GM21786 (cell line): ENCODE results near the gene GALK1.
"Not testable (repeated sequence)": the region's sequence is repeated elsewhere in the genome, so short reads cannot be mapped to it uniquely, and the experiment has no call there.

Source experiments
- ATAC-seq: cut with Tn5 transposase; IDR thresholded peaks from one replicate; pipeline ENCODE4 v1.9.1; 2021; ENCODE audit not compliant: unreplicated experiment

Gene GALK1

DNA sequence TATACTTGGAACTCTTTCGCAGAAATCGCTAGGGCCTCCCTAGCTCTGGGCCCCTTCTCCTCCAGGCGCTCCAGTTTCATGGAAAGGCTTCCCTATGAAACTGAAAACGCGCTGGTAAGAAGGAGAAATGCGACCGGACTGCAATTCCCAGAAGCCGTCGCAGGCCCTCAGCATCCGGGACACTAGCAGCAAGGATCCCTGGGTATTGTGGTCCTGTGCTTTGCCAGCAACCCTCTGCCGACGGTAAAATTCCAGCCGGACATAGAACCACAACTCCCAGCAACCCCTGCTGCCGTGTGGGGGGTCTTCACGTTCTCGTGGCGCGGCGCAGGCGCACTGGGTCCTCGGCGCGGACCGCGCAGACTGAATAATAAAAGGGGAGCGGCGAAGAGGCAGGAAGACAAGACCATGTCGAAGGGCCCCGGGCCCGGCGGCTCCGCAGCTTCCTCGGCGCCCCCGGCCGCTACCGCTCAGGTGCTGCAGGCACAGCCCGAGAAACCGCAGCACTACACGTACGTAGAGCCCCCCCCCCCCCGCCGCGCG is 19.6 kb upstream of the GALK1 start, which contains the start of gene UNK:
UNK (plus strand) TSS at position 334 of the 543 bp plus-strand sequence; CDS start at position 409, 75 bp downstream.
- peak; percentile 56 for ATAC-seq

DNA sequence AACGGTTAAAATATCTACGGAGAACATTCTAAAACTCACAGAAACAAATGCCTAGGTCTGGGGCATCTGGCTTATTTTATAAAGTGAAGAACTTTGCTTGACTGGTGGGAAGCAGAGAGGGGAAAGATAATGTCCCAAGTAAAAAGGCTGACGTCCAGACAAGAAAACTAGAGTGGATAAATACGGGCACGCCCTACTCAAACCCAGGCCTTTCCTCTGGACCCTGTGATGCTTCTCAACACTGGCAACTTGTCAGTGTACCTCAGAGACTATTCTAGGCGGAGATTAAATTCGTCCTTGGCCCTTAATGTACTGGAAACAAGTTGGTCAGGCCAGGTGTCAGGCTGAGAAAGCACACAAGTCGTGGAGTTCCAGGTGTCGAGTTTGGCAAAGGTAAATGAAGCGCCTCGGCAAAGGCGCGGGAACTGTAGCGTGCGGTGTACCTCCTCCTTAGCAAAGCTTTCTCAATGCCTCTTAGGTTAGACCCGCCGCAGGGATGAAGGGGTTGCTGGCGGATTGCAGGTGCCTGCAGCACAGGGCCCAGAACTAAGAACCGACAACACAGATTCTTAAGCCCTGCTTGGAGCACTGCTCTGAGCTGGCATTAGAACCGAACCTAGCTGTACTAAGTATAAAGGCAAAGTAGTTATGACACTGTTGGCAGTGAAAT is 18.9 kb upstream of the GALK1 start:
- no peak for ATAC-seq

DNA sequence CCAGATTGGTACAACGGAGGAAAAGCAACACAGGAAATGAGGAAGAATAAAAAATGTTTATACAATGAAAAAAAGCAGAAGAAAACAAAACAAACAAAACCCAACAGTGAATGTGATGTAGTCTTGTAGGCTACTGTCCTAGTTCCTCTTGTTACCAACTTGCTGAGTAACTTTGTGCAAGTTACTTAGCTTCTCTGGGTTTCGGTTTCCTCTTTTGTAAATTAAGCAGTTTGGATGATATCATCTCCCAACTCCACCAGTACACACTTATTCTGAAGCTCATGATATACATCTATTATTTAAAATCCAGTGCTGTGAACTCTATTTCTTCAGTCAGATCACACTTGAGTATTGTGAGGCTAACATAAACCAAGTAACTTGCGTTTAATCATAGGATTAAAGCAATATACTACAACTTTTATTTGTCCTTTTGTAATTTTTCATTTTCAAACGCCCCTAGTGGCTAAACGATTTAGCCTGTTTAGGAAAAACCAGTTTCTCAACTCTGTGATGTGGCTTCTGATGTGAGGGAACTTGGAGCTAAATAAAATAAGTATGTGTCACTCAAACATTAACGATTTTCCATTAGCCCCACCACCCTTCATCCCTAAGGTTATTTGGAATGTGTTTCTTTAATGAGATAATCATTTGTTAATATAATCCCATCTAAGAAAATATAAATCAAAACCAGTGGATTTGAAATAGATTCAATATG is 18.2 kb upstream of the GALK1 start:
- no peak for ATAC-seq

DNA sequence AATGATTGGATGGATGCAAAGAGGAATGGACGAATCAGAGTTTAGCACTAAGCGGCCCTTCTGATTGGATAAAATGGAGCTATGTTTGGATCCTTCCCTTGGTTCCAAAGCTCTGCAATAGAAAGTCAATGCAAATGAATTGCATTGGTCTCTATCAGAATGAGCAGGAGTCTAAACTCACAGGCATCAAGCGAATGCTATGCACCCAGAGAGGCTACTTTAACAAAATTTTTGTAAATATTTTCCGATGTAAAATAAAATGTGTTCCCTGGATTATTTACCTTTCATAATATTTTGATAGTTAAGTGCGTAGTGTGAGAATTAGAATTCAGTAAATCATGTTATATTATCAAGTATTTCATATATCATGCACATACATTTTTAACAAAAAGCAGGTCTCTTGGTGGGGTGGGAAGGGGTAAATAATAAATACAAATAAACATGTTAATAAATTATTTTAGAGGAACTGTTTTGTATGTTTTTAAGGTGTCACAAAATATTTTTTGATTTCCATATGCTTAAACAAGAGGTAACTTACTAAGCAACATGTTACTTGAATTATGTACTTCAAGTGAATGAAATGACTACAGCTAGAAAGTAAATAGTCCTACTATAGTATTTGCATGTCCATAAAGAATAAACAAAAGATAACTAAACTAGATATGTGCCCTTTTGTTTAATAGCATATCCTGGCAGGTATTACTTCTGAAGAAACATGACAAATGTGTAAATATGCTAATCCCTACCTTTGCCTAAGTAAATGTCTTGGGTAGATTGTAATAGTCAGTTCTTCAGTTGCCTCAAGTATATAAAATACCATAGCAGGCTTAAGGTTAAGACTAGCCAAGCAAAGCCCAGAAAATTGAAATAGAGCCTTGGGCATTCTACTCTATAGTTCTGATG is 15.2 kb upstream of the GALK1 start:
- ATAC-seq, result no peak

DNA sequence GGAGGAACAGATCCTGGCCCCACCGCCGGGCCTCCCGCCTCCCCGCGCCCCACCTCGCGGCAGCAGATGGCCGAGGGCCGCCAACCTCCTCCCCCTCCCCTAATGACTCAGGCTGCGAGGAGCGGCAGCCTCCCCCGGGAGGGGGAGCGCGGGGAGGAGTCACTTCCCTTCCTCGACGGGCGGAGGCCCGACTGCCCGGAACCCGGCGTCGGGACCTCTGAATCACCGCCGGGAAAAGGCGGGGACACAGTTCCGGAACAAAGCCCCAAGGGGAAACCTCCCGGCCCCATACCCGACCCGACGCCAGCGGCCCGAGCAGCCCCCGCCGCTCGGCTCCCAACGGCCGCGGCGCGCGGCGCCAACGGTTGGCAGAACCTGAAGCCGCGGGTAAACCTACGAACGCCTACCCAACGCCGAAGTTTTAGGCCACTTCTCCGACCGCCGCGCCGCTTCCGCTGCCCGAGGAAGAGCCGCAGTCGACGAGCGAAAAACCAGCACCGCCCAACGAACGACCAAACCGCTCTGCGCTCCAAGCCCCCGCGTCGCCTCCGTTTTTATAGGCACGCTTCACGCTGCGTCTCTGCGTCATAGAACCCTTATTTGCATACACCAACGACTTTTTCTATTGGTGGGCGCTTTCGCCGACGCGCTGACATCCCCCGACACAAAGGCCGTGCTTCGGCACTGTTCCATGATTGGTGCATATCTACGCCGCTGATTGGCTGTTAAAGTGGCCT is 14.4 kb upstream of the GALK1 start:
- ATAC-seq, result peak; percentile 72

GRCh38 chr17:75778861-75779249 is 13.9 kb upstream of the GALK1 start:
- ATAC-seq, result no peak

- ATAC-seq, result not testable (repeated sequence)
These were observed 13.3 kb upstream of the GALK1 start for GRCh38 chr17:75778066-75778860.

DNA sequence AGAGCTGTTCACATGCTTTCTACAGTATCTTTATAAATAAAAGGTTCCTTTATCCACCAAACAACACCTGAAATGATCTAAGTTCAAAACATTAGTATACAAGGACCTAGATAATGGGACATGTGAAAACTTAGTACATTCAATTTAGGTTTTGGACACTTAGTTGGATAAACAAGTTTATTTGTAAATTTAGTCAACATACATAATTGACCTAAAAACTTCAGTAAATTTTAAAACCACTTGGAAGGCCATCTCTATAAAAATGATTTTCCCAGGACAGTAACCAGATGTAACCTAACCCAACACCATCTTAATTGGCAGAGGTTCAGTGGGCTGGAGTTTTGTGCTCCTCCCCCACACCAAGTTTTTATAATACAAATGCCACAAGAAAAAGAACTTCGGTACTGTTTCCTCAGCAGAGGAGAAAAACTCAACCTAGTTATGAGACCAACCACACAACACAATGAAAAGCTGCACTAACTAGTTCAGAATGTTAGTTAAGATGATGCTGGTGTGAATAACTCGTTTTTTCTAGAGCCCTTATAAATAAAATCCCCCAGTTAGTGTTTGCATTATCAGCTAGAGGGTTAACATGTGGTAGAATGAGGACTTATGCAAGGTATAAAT is 12.4 kb upstream of the GALK1 start:
- ATAC-seq, result no peak

- no peak for ATAC-seq
These were observed 11.6 kb upstream of the GALK1 start for GRCh38 chr17:75776386-75777295.

GRCh38 chr17:75774991-75775668 is 10.1 kb upstream of the GALK1 start:
- no peak for ATAC-seq

DNA sequence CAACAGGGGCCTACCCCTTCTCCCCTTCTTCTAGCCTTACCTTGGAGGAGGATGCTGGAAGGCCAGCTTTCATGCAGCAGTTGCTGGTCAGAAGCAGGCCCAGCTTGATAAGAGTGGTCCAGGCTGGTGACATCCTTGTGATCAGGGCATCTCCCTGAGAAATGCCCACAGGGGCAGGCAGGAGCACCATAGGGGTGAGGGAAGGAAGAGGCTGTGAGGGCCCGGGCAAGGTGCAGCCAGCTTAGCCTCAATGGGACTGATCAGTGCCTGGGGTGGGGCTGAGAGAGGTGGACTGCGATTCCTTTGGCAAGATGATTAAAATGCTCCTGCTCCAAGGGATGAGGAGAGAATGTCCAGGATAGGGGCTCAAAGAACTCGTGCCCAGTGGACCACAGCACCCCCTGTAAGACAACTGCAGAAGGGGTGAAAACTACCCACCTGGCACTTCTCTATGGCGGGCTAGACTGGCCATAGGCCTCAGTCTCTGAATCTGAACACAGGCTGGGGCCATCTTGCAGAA is 9.5 kb upstream of the GALK1 start:
- ATAC-seq, result no peak

DNA sequence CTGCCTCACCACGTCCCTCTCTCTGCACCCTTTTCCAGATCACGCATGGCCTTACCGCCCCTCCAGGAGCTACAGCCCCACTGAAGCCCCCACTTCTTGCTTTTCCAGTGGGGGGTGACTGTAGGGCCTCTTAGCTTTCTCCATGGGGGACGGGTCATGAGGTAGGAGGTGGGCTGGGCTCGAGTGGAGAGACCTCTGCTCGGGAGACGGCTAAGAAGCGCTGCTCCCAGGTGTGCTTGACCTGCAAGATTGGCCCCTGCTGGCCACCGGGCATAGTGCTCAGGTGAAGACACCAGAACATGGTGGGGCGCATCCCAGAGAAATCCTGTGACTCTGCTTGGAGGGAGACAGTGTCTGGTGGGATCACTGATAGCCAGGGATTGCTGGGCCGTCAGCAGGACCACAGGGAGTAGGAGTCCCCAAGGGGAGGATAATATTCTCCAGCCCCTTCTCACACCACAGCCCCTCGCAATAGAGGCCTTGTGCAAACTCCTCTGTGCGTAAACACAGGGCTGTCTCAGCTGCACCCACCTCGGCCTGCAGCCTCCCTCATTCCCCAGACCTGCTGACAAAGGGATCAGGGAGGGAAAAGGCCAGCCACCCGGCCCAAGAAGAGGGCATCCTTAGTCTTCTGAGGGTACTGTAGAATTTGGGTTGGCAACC is 8.9 kb upstream of the GALK1 start:
- no peak for ATAC-seq

DNA sequence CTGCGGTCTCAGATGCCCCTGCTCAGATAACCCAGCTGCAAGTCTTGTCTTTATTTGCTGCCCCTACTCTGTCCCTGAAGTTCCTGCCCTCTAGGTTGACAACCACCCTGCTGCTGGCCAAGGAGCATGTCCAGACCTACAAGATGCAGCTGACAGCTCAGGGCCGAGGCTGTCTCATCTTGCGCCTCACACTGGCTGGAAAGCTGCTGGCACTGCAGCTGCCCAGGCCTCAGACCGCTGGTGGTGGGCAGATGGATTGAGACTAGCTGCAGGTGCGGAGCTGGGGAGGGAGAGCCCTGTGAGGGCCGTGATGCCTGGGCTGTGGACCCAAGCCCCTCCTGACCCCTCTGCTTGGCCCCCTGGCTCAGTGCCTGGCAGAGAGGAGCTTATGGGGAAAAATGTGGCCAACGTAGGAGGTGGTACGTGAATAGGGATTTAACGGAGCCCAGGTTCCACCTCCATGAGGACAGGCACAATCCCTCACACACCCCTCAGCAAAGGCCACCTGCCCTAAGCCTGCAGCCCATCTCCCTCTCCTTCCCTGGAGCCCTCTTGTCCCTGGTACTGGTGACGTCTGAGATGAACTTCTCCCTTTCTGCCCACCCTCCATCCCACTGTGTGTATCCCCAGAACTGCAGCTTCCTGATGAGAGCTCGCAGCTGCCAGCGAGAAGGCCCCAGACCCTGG is 8.3 kb upstream of the GALK1 start:
- no peak for ATAC-seq

GRCh38 chr17:75771334-75772281 is 6.6 kb upstream of the GALK1 start:
- no peak for ATAC-seq

DNA sequence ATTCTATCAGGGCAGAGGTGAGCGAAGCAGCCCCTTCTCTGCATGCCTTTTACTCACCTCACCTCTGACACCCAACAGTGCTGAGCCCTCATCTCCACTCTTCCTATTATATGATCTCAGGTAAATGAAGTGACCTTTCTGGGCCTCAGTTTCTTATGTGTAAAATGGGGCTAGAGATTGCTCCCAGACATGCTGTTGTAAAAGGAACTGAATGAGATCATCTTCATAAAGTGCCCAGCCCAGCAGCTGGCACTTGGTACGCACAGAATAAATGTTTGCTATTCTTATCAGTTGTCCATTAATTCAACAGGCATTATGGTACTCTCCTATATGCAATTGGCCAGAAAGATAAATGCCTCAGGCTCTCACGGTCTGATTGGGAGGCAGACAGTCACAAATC is 4.5 kb upstream of the GALK1 start:
- no peak for ATAC-seq
